Panc1 (cell line): ENCODE results near the gene RASSF4. TPM values are rescaled to one million over a fixed set of nuclear protein-coding genes. Genes with fewer than 3 reads are reported as not detected.

ENCODE experiments used
- ATAC-seq: fragments of 200-7000 bp; cut with Tn5 transposase; 2 replicates; pipeline ENCODE4 v1.9.1; 2020; ENCODE audit warnings: mild to moderate bottlenecking, moderate library complexity
- BruUV-seq: library from RNA; stranded (reverse); fragments of 400-500 nt; replicated peaks from 2 replicates; lab custom pipeline; 2021; lab: Mats Ljungman, UMichigan
- CTCF ChIA-PET: fragments of 300-600 bp; sonication (Branson Sonifier 250); formaldehyde crosslinking; loops from one replicate; lab custom pipeline; 2022; ENCODE audit warnings: antibody characterized with exemption; lab: Charles Lee
- POLR2A ChIA-PET: fragments of 300-600 bp; sonication (Branson Sonifier 250); formaldehyde crosslinking; loops from one replicate; lab custom pipeline; 2022; ENCODE audit warnings: antibody characterized with exemption; lab: Charles Lee
- DNase-seq: peaks from one replicate; pipeline ENCODE4 v3.0.0-alpha.2; 2010; ENCODE audit warnings: low read depth, low spot score
- H3K27ac ChIP-seq: 2 replicates; pipeline ENCODE4 v1.5.1; 2011; ENCODE audit warnings: mild to moderate bottlenecking, low read length, inconsistent platforms
- H3K27me3 ChIP-seq: fragments of 200-500 bp; sonication (Bioruptor generic); 2 replicates; pipeline ENCODE4 v1.6.0; 2014; ENCODE audit warnings: low read length, inconsistent platforms; ENCODE audit not compliant: control insufficient read depth, insufficient read depth
- H3K36me3 ChIP-seq: fragments of 200-500 bp; sonication (Bioruptor generic); 2 replicates; pipeline ENCODE4 v1.5.1; 2014; ENCODE audit warnings: inconsistent platforms, mild to moderate bottlenecking, low read length, moderate library complexity; ENCODE audit not compliant: control insufficient read depth, insufficient read depth
- H3K4me1 ChIP-seq: 2 replicates; pipeline ENCODE4 v1.5.1; 2011; ENCODE audit warnings: inconsistent platforms, mild to moderate bottlenecking, low read length, moderate library complexity; ENCODE audit not compliant: control insufficient read depth, insufficient read depth
- H3K4me3 ChIP-seq, 2 experiments: 2 replicates each; pipeline ENCODE4 v1.5.1; 2011 to 2012; ENCODE audit warnings: low read depth in 2 of 2, low read length in 2 of 2, mild to moderate bottlenecking in 2 of 2, inconsistent platforms in 1 of 2, moderate library complexity in 1 of 2
- H3K9me3 ChIP-seq: fragments of 200-500 bp; sonication (Bioruptor generic); 2 replicates; pipeline ENCODE4 v1.5.1; 2014; ENCODE audit warnings: low read depth, mild to moderate bottlenecking, inconsistent platforms, low read length, moderate library complexity; ENCODE audit not compliant: control insufficient read depth, insufficient read depth
- POLR2AphosphoS5 ChIP-seq: IDR thresholded peaks from 2 replicates; pipeline ENCODE4 v1.6.1; 2012; ENCODE audit warnings: mild to moderate bottlenecking, low read depth, low read length, moderate library complexity
- SIN3A ChIP-seq: IDR thresholded peaks from 2 replicates; pipeline ENCODE4 v1.6.1; 2012; ENCODE audit warnings: low read depth, mild to moderate bottlenecking, low read length, moderate library complexity, borderline replicate concordance; ENCODE audit not compliant: insufficient read depth
- TCF7L2 ChIP-seq: IDR thresholded peaks from 2 replicates; pipeline ENCODE4 v1.6.1; 2011; ENCODE audit warnings: mild to moderate bottlenecking, low read depth, low read length, inconsistent platforms
- in situ Hi-C: cut with HindIII; loops from 2 replicates; pipeline ENCODE4 v1.10.0; 2016; ENCODE audit warnings: low sequenced_read_pairs, low pct_unique_long_range_greater_than_20kb
- intact Hi-C: fragments of 100-400 bp; cut with micrococcal nuclease; formaldehyde crosslinking; loops from one replicate; pipeline ENCODE4 v1.10.0; 2022; ENCODE audit not compliant: unreplicated experiment
- total RNA-seq: library from RNA; stranded (reverse); gene quantifications from one replicate; pipeline ENCODE4 v1.2.1, GENCODE V29; 2021; ENCODE audit not compliant: unreplicated experiment
- TF ChIP-seq, protein P1 (sequence below): fragments of 450-650 bp; IDR thresholded peaks from 2 replicates; pipeline ENCODE4 v1.5.1; 2017; ENCODE audit warnings: mild to moderate bottlenecking
- TF ChIP-seq, protein P2 (sequence below), 2 experiments: IDR thresholded peaks; 2 replicates each; pipeline ENCODE4 v1.6.1; 2011 to 2012; ENCODE audit warnings: low read depth in 2 of 2, control low read depth in 1 of 2, low read length in 1 of 2, mild to moderate bottlenecking in 1 of 2, moderate library complexity in 1 of 2; ENCODE audit not compliant: insufficient read depth in 1 of 2

Gene RASSF4
- total RNA-seq, 1 experiment from 2014 or later, result 13.9 TPM

DNA sequence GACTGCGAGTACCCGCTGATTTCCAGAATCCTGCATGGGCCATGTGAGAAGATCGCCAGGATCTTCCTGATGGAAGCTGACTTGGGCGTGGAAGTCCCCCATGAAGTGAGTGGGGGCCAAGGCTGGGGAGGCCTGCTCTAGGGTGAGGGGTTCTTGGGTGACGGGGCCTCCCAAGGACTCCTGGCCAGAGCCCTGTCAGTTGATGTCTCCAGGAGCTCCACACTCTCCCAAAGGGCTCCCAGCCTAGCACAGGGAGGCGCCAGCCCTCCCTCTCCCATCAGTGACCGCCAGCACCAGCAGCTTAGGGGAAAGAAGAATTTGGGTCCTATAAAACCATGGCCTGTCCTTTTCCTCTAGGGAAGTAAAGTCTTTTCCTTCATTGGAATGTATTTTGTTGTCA lies 31.4 kb downstream of the RASSF4 start:
- Histone ChIP-seq H3K4me1 (0 out of 2 replicates have a peak, but pooled peaks cover 7% of the 10 kb centered on the region), H3K27ac (no peak overlapping the region), H3K27me3 (no peaks in the 10 kb centered on the region), H3K9me3 (no peaks in the 10 kb centered on the region), H3K4me3 (no peak overlapping the region), H3K36me3 (no peaks in the 10 kb centered on the region)
- ChIA-PET POLR2A (no interaction called here), CTCF (no interaction called here)
- TF ChIP-seq TCF7L2 (no peak), POLR2AphosphoS5 (no peak), SIN3A (no peak)
- TF ChIP-seq, protein P1, sequence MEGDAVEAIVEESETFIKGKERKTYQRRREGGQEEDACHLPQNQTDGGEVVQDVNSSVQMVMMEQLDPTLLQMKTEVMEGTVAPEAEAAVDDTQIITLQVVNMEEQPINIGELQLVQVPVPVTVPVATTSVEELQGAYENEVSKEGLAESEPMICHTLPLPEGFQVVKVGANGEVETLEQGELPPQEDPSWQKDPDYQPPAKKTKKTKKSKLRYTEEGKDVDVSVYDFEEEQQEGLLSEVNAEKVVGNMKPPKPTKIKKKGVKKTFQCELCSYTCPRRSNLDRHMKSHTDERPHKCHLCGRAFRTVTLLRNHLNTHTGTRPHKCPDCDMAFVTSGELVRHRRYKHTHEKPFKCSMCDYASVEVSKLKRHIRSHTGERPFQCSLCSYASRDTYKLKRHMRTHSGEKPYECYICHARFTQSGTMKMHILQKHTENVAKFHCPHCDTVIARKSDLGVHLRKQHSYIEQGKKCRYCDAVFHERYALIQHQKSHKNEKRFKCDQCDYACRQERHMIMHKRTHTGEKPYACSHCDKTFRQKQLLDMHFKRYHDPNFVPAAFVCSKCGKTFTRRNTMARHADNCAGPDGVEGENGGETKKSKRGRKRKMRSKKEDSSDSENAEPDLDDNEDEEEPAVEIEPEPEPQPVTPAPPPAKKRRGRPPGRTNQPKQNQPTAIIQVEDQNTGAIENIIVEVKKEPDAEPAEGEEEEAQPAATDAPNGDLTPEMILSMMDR, result no peak
- TF ChIP-seq, protein P2, sequence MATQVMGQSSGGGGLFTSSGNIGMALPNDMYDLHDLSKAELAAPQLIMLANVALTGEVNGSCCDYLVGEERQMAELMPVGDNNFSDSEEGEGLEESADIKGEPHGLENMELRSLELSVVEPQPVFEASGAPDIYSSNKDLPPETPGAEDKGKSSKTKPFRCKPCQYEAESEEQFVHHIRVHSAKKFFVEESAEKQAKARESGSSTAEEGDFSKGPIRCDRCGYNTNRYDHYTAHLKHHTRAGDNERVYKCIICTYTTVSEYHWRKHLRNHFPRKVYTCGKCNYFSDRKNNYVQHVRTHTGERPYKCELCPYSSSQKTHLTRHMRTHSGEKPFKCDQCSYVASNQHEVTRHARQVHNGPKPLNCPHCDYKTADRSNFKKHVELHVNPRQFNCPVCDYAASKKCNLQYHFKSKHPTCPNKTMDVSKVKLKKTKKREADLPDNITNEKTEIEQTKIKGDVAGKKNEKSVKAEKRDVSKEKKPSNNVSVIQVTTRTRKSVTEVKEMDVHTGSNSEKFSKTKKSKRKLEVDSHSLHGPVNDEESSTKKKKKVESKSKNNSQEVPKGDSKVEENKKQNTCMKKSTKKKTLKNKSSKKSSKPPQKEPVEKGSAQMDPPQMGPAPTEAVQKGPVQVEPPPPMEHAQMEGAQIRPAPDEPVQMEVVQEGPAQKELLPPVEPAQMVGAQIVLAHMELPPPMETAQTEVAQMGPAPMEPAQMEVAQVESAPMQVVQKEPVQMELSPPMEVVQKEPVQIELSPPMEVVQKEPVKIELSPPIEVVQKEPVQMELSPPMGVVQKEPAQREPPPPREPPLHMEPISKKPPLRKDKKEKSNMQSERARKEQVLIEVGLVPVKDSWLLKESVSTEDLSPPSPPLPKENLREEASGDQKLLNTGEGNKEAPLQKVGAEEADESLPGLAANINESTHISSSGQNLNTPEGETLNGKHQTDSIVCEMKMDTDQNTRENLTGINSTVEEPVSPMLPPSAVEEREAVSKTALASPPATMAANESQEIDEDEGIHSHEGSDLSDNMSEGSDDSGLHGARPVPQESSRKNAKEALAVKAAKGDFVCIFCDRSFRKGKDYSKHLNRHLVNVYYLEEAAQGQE (IDR thresholded peaks at IDR 0.05; ENCODE audit: insufficient read depth in 1 of 2, low read depth in 2 of 2, low read length in 1 of 2), result no peak
- in situ Hi-C loops (no loop called here), intact Hi-C loops (no loop called here)
- no TSS peak for BruUV-seq
- DNase-seq (no peak), ATAC-seq (no peak)

DNA sequence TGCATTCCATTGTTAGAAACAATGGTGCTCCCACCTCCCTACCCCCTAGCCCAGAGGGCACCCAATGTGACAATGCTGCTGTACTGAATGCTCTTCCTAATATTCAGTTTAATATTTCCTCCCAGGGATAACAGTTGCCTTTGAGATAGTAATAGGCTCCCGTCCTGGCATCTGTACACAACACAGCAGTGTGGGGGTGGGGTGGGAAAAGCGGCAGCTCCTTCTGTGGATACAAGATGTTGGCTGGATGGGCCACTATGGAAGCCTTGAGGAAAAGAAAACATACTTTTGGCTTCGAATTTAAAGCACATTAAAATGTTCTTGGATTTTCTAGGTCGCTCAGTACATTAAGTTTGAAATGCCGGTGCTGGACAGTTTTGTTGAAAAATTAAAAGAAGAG lies 32.0 kb downstream of the RASSF4 start:
- Histone ChIP-seq H3K27me3 (no peaks in the 10 kb centered on the region), H3K36me3 (no peaks in the 10 kb centered on the region), H3K27ac (no peak overlapping the region), H3K4me3 (no peak overlapping the region), H3K4me1 (0 out of 2 replicates have a peak, but pooled peaks cover 7% of the 10 kb centered on the region), H3K9me3 (no peaks in the 10 kb centered on the region)
- in situ Hi-C loops, result no loop called here
- ChIA-PET CTCF (no interaction called here), POLR2A (no interaction called here)
- no peak for ATAC-seq
- no TSS peak for BruUV-seq
- TF ChIP-seq, protein P2 (IDR thresholded peaks at IDR 0.05; ENCODE audit: insufficient read depth in 1 of 2, low read depth in 2 of 2, low read length in 1 of 2), result no peak
- no peak for TF ChIP-seq SIN3A
- TF ChIP-seq, protein P1, result no peak
- intact Hi-C loops, result no loop called here
- no peak for DNase-seq
